Loucy (cell line): ENCODE data around the gene R3HDM1.

Experiments
- H2AFZ ChIP-seq: fragments of 200-600 bp; sonication (generic); 2 replicates; pipeline ENCODE4 v1.6.0; 2016; ENCODE audit warnings: antibody characterized with exemption, mild to moderate bottlenecking, low read length, moderate library complexity
- H3F3A ChIP-seq: fragments of 200-600 bp; 2 replicates; pipeline ENCODE4 v1.6.0; 2016; ENCODE audit warnings: antibody characterized with exemption, low read depth, mild to moderate bottlenecking
- H3K27me3 ChIP-seq: fragments of 200-600 bp; sonication (generic); 2 replicates; pipeline ENCODE4 v1.6.1; 2014; ENCODE audit warnings: low read length, mild to moderate bottlenecking; ENCODE audit not compliant: insufficient read depth, poor library complexity, severe bottlenecking
- H3K36me3 ChIP-seq: fragments of 200-600 bp; sonication (generic); 2 replicates; pipeline ENCODE4 v1.6.1; 2016; ENCODE audit warnings: low read length; ENCODE audit not compliant: insufficient read depth
- H3K4me1 ChIP-seq: fragments of 200-600 bp; sonication (generic); 2 replicates; pipeline ENCODE4 v1.5.1; 2014; ENCODE audit warnings: low read length, mild to moderate bottlenecking; ENCODE audit not compliant: insufficient read depth, poor library complexity, severe bottlenecking
- H3K4me2 ChIP-seq: fragments of 200-600 bp; sonication (generic); 2 replicates; pipeline ENCODE4 v1.6.0; 2014; ENCODE audit warnings: antibody characterized with exemption, low read length, low read depth, mild to moderate bottlenecking; ENCODE audit not compliant: poor library complexity, severe bottlenecking
- H3K4me3 ChIP-seq: fragments of 200-600 bp; sonication (generic); 2 replicates; pipeline ENCODE4 v1.5.1; 2014; ENCODE audit warnings: low read length, mild to moderate bottlenecking, mixed read lengths; ENCODE audit not compliant: poor library complexity, severe bottlenecking
- H3K79me2 ChIP-seq: fragments of 200-600 bp; sonication (generic); 2 replicates; pipeline ENCODE4 v1.6.1; 2014; ENCODE audit warnings: low read length; ENCODE audit not compliant: insufficient read depth
- H3K9ac ChIP-seq: fragments of 200-600 bp; sonication (generic); 2 replicates; pipeline ENCODE4 v1.6.0; 2014; ENCODE audit warnings: mild to moderate bottlenecking, low read depth, low read length, moderate library complexity; ENCODE audit not compliant: poor library complexity, severe bottlenecking
- H3K9me2 ChIP-seq: fragments of 200-600 bp; sonication (generic); replicated peaks from 2 replicates; pipeline ENCODE4 v1.6.1; 2016; ENCODE audit warnings: low read depth, low read length, mixed read lengths
- H3K9me3 ChIP-seq: fragments of 200-600 bp; sonication (generic); 2 replicates; pipeline ENCODE4 v1.6.1; 2014; ENCODE audit warnings: mild to moderate bottlenecking, antibody characterized with exemption, low read length, low read depth; ENCODE audit not compliant: insufficient read depth
- H4K20me1 ChIP-seq: fragments of 200-600 bp; sonication (generic); 2 replicates; pipeline ENCODE4 v1.6.0; 2014; ENCODE audit warnings: antibody characterized with exemption, low read length, mild to moderate bottlenecking; ENCODE audit not compliant: insufficient read depth, poor library complexity, severe bottlenecking
- EZH2phosphoT487 ChIP-seq: fragments of 200-600 bp; IDR thresholded peaks from 2 replicates; pipeline ENCODE4 v1.6.1; 2018; ENCODE audit warnings: antibody characterized with exemption, mild to moderate bottlenecking, moderate library complexity, borderline replicate concordance
- TF ChIP-seq, protein P1 (sequence below): fragments of 200-600 bp; sonication (generic); conservative IDR thresholded peaks from 2 replicates; pipeline ENCODE4 v1.5.1; 2014; ENCODE audit warnings: mild to moderate bottlenecking, antibody characterized with exemption, low read length

Gene R3HDM1

DNA sequence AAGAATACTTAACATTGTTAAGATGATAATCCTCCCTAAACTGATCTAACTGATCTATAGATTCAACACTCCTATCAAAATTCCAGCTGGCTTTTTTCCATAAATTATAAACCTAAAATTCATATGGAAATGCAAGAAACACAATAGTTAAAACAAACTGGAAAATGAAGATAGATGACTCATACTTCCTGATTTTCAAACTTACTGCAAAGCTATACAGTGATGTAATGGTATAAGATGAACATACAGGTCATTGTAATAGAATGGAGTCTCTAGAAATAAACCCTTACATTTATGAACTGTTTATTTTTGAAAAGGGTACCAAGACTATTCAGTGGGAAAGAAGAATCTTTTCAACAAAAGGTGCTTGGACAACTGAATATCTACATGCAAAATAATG is 242.6 kb downstream of the R3HDM1 start:
- Histone ChIP-seq H3K79me2 (no peaks in the 10 kb centered on the region), H3K9me3 (no peaks in the 10 kb centered on the region), H3K27me3 (no peaks in the 10 kb centered on the region), H3F3A (no peaks in the 10 kb centered on the region), H2AFZ (no peak overlapping the region), H3K9ac (no peak overlapping the region), H3K4me2 (no peak overlapping the region), H3K36me3 (peaks cover 96% of the 10 kb centered on the region), H3K9me2 (no peaks in the 10 kb centered on the region), H3K4me1 (no peaks in the 10 kb centered on the region), H4K20me1 (no peaks in the 10 kb centered on the region), H3K4me3 (no peak overlapping the region)
- TF ChIP-seq, protein P1, sequence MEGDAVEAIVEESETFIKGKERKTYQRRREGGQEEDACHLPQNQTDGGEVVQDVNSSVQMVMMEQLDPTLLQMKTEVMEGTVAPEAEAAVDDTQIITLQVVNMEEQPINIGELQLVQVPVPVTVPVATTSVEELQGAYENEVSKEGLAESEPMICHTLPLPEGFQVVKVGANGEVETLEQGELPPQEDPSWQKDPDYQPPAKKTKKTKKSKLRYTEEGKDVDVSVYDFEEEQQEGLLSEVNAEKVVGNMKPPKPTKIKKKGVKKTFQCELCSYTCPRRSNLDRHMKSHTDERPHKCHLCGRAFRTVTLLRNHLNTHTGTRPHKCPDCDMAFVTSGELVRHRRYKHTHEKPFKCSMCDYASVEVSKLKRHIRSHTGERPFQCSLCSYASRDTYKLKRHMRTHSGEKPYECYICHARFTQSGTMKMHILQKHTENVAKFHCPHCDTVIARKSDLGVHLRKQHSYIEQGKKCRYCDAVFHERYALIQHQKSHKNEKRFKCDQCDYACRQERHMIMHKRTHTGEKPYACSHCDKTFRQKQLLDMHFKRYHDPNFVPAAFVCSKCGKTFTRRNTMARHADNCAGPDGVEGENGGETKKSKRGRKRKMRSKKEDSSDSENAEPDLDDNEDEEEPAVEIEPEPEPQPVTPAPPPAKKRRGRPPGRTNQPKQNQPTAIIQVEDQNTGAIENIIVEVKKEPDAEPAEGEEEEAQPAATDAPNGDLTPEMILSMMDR: no peak
- TF ChIP-seq EZH2phosphoT487: no peak
